ENCODE results near the gene AATK.

GRCh38 chr17:81084680-81085419 is 81.2 kb downstream of the AATK start:
- TF ChIP-seq EP300 (IDR thresholded peaks at IDR 0.05; ENCODE audit: borderline replicate concordance in 1 of 2, control insufficient read depth in 1 of 2, low read depth in 2 of 2, low read length in 2 of 2) (no peak), SMAD1 (IDR thresholded peaks at IDR 0.05; ENCODE audit: low read depth, partially characterized antibody) (no peak), MYC (IDR thresholded peaks at IDR 0.05; ENCODE audit: insufficient read depth, insufficient read length, insufficient replicate concordance, low read length, severe bottlenecking) (no peak), ESRRA (IDR thresholded peaks at IDR 0.05; ENCODE audit: low read length) (no peak)

All from GM12878 (cell line).